Uterus (tissue), 4 donors: ENCODE results near the gene PRTFDC1. TPM values are rescaled to one million over a fixed set of nuclear protein-coding genes. Genes with fewer than 3 reads are reported as not detected.

Source experiments
- DNase-seq, 2 donors: peaks; one replicate each; pipeline ENCODE4 v3.0.0-alpha.2; 2019 to 2020
- H3K27ac ChIP-seq, 2 donors: fragments of 200-600 bp; sonication (generic); 1 replicate in 1 of 2; 2 replicates in 1 of 2; pipeline ENCODE4 v1.5.1; 2016 to 2018
- H3K27me3 ChIP-seq, 2 donors: fragments of 200-600 bp; sonication (generic); one replicate each; pipeline ENCODE4 v1.5.1; 2018 to 2019; ENCODE audit warnings: control low read depth in 1 of 2
- H3K36me3 ChIP-seq, 2 donors: fragments of 200-600 bp; sonication (generic); one replicate each; pipeline ENCODE4 v1.5.1; 2019; ENCODE audit warnings: control low read depth in 1 of 2
- H3K4me1 ChIP-seq, 2 donors: fragments of 200-600 bp; sonication (generic); one replicate each; pipeline ENCODE4 v1.5.1; 2018 to 2019; ENCODE audit warnings: control low read depth in 1 of 2
- H3K4me3 ChIP-seq, 2 donors: fragments of 200-600 bp; sonication (generic); 1 replicate in 1 of 2; 2 replicates in 1 of 2; pipeline ENCODE4 v1.5.1; 2018 to 2019; ENCODE audit warnings: mild to moderate bottlenecking in 1 of 2
- H3K9me3 ChIP-seq, 2 donors: fragments of 200-600 bp; sonication (generic); one replicate each; pipeline ENCODE4 v1.5.1; 2019; ENCODE audit warnings: control low read depth in 1 of 2
- POLR2A ChIP-seq, 2 donors: fragments of 450-650 bp; IDR thresholded peaks; one replicate each; pipeline ENCODE4 v1.6.1; 2016; ENCODE audit warnings: antibody characterized with exemption in 2 of 2, mild to moderate bottlenecking in 1 of 2, moderate library complexity in 1 of 2
- intact Hi-C: fragments of 100-400 bp; cut with DNase I; formaldehyde crosslinking; loops from one replicate; pipeline ENCODE4 v1.15.1; 2023; ENCODE audit warnings: low total_unique reads
- total RNA-seq, 4 donors: library from RNA; depleted of rRNA in 3 of 4; stranded (reverse); fragments of >200 nt in 3 of 4; gene quantifications; one replicate each; pipeline versions ENCODE4 v1.1.0 to v1.2.4, GENCODE V29; 2014 to 2023
- TF ChIP-seq, protein P1 (sequence below), 4 experiments: fragments of 200-600 bp in 2 of 4; fragments of 450-650 bp in 2 of 4; sonication (generic) in 2 of 4; IDR thresholded peaks; one replicate each; pipeline ENCODE4 v1.5.1; 2016 to 2019; ENCODE audit warnings: antibody characterized with exemption in 4 of 4, mild to moderate bottlenecking in 2 of 4, moderate library complexity in 1 of 4
- donor health status: DM: yes; HTN: yes; CAD: no.

PRTFDC1 gene
- total RNA-seq, 4 donors from 2014 or later, result 1.3 to 38.7 (median 20.3) TPM

DNA sequence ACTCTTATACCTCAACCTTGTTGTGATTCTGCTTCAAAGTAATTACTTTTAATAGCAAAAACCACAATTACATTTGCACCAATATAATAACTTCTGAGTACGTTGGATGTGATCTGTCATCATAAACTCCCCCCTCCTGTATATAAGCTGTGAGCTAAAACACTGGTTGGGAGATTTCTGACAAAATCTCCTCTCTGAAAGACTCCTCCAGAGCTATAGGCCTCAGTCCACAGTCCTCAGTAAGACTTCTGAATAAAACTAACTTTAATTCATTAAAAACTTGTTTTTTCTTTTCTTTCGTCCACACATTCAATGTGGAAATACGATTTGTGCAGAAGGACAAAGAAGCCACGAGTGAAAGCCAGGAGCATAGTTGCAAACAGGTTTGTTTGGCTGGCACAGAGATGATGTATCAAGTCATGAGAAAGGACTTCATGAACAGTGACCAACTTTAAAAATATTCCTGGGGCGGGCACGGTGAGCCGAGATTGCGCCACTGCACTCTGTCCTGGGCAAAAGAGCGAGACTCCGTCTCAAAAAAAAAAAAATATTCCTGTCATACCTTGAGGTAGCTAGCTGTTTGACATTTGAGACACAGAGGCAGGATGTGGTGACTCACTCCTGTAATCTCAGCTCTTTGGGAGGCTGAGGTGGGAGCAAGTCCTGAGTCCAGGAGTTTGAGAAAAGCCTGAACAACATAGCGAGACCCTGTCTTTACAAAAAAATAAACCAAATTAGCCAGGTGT, 137.7 kb downstream of the PRTFDC1 start:
- TF ChIP-seq, protein P1, sequence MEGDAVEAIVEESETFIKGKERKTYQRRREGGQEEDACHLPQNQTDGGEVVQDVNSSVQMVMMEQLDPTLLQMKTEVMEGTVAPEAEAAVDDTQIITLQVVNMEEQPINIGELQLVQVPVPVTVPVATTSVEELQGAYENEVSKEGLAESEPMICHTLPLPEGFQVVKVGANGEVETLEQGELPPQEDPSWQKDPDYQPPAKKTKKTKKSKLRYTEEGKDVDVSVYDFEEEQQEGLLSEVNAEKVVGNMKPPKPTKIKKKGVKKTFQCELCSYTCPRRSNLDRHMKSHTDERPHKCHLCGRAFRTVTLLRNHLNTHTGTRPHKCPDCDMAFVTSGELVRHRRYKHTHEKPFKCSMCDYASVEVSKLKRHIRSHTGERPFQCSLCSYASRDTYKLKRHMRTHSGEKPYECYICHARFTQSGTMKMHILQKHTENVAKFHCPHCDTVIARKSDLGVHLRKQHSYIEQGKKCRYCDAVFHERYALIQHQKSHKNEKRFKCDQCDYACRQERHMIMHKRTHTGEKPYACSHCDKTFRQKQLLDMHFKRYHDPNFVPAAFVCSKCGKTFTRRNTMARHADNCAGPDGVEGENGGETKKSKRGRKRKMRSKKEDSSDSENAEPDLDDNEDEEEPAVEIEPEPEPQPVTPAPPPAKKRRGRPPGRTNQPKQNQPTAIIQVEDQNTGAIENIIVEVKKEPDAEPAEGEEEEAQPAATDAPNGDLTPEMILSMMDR (IDR thresholded peaks at IDR 0.05), result no peak
- TF ChIP-seq POLR2A (IDR thresholded peaks at IDR 0.05), result no peak
- no peak overlapping the region for H3K4me3 ChIP-seq
- no peak overlapping the region for H3K27ac ChIP-seq
- no peaks in the 10 kb centered on the region for H3K27me3 ChIP-seq
- DNase-seq, result no peak
- H3K9me3 ChIP-seq, result no peaks in the 10 kb centered on the region
- no peaks in the 10 kb centered on the region for H3K36me3 ChIP-seq
- intact Hi-C loops, result no loop called here
- H3K4me1 ChIP-seq, result no peaks in the 10 kb centered on the region

- DNase-seq, result no peak
- Histone ChIP-seq H3K27me3 (no peaks in the 10 kb centered on the region), H3K4me3 (no peak overlapping the region), H3K9me3 (no peaks in the 10 kb centered on the region), H3K27ac (no peak overlapping the region), H3K36me3 (no peaks in the 10 kb centered on the region), H3K4me1 (no peaks in the 10 kb centered on the region)
- intact Hi-C loops, result no loop called here
- TF ChIP-seq POLR2A (IDR thresholded peaks at IDR 0.05), result no peak
- TF ChIP-seq, protein P1 (IDR thresholded peaks at IDR 0.05), result no peak
Observed at GRCh38 chr10:24813856-24814255, 138.6 kb downstream of the PRTFDC1 start.

DNA sequence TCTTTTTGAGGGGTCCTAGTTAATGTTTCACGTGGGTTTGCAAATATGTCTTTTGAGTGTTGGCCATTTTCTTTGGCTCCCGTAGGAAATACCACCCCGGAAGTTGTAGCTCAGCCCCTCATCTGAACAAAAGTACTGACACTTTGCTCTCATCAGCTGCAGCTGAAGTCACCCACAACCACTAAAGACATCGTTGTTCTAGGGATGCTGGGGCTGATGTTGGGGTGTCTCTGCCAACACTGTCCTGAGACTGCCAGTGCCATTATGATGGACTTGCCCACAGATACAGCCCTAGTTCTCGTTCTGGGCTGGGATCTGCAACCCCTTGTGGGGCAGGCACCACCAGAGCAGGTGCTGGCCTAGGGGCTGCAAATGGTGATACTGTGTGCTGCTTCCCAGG, 146.1 kb downstream of the PRTFDC1 start:
- intact Hi-C loops, result no loop called here
- H3K27ac ChIP-seq, result no peak overlapping the region
- H3K9me3 ChIP-seq, result no peaks in the 10 kb centered on the region
- H3K27me3 ChIP-seq, result no peaks in the 10 kb centered on the region
- TF ChIP-seq POLR2A (IDR thresholded peaks at IDR 0.05), result no peak
- TF ChIP-seq, protein P1 (IDR thresholded peaks at IDR 0.05), result no peak
- no peaks in the 10 kb centered on the region for H3K36me3 ChIP-seq
- H3K4me3 ChIP-seq, result no peak overlapping the region
- no peak for DNase-seq
- H3K4me1 ChIP-seq, result no peaks in the 10 kb centered on the region

DNA sequence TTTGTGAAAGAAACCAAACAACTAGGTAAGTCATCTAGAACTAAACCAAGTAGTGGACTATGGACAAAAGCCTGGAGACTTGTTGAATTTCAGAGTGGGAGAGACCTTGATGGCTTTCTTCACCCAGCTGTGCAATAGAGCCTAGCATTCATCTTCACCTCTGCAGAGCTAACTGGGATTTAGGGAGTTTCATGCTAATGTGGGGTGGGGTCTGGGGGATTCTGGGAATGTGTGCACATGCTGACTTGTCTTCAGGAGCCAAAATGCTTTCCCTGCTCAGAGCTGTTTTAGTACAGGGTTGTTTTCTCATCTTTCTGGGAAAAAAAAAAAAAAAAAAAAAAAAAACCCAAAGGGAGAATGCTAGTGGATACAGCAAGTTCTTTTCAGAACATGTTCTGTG, 147.4 kb downstream of the PRTFDC1 start:
- intact Hi-C loops, result no loop called here
- TF ChIP-seq, protein P1 (IDR thresholded peaks at IDR 0.05), result no peak
- TF ChIP-seq POLR2A (IDR thresholded peaks at IDR 0.05), result no peak
- H3K27ac ChIP-seq, result no peak overlapping the region
- no peaks in the 10 kb centered on the region for H3K9me3 ChIP-seq
- no peaks in the 10 kb centered on the region for H3K4me1 ChIP-seq
- no peaks in the 10 kb centered on the region for H3K36me3 ChIP-seq
- DNase-seq, result no peak
- no peak overlapping the region for H3K4me3 ChIP-seq
- no peaks in the 10 kb centered on the region for H3K27me3 ChIP-seq

DNA sequence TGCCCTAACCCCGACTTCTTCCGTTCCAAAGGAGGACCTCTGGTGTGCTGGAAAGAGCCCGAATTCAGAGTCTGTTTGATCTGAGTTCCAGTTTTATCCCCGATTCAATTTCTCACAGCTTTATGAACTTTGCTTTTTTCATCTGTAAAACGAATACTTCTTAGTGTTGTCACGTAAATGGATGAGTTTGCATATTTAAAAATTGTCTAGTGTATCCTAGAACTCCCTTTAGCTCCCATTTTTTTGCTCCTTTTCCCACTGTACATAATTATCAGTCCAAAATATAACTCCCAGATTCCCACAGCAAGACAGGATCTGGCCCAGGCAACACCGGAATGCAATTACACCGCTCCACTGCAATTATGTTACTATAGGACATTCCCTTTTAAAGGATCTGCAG, 148.0 kb downstream of the PRTFDC1 start:
- H3K9me3 ChIP-seq, result no peaks in the 10 kb centered on the region
- no peaks in the 10 kb centered on the region for H3K36me3 ChIP-seq
- no peak overlapping the region for H3K27ac ChIP-seq
- TF ChIP-seq POLR2A (IDR thresholded peaks at IDR 0.05), result no peak
- TF ChIP-seq, protein P1 (IDR thresholded peaks at IDR 0.05), result no peak
- intact Hi-C loops, result no loop called here
- no peaks in the 10 kb centered on the region for H3K27me3 ChIP-seq
- DNase-seq, result no peak
- H3K4me1 ChIP-seq, result no peaks in the 10 kb centered on the region
- no peak overlapping the region for H3K4me3 ChIP-seq
